HUDEP-2 (cell line): ENCODE measurements around the gene FAM193A.
A peak's percentile ranks its signal among the peaks of the same experiment; 100 is the strongest.

Experiments used
- DNase-seq, 76 experiments: peaks; one replicate each; lab custom pipeline; 2025; ENCODE audit not compliant: unreplicated experiment in 76 of 76; lab: John Stamatoyannopoulos, UW

Gene FAM193A

DNA sequence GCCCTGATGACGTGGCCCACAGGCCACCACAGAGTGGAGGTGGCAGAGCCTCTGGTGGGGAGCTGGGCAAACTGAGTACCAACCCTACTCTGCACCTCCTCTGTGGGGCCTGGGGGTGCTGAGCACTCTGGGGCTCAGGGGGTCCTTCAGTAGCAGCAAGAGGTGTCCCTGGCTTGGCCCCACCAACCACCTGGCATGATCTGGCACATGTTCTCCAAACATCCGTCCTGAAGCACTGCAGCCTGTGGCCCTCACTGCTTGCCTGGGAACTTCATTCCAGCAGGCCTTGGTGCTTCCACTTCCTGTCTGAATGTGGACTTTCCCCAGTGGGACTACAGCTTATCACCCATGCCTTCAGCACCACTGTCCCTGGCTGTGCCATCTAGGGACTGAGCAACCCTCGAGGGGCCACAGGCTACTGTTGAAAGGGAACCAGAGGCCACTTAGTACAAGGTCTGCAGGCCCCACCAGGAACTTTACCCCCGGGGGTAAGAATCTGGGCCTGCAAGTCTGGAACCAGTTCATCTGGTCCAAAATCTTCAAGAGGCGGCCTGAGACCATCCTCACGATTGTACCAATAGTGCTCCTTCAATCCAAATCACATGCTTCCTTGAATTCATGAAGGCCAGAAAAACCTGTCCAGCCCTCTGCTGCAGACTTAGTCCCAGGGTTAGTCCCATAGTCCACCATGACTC is 206.5 kb downstream of the FAM193A start:
- DNase-seq: no peak

DNA sequence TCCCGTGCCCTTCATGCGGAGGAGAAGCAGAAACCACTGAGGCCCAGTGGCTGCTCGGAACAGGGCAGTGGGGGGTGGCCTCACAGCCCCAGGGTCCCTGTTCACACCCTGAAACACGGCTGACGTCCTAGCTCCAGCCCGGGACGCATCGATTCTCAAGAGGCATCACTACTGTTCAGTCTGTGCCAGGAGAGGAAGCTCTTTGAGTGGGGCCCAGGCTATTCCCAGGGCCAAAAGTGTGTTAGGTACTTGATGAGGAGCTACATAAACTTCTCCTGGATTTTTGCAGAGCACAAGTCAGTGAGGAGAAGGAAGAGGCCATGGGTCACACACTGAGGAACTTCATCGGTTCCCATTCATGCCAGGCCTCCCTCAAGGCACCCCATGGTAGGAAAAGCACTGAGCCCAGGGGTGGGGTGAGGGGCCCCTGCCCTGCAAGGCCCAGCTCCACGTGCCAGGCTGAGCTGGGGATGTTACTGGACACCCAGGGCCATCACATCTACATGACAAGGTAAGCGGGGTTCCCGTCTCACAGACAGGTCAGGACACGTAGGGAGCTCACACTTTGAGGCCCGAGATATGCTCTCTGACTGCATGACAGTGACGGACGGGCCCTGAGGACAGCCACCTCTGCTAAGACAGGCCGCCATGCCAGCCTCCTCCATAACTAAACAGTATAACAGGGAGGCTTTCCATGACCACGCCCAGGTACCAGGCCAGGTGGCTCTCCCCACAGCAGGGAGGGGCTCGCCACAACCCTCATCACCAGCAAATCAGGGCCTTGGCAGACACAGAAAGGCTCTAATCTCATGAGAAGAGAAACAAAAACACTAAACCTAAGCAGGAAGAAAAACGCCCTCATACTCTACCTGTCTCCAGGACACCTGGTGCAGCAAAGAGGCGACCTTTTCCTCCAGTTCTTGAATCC is 207.3 kb downstream of the FAM193A start:
- no peak for DNase-seq

DNA sequence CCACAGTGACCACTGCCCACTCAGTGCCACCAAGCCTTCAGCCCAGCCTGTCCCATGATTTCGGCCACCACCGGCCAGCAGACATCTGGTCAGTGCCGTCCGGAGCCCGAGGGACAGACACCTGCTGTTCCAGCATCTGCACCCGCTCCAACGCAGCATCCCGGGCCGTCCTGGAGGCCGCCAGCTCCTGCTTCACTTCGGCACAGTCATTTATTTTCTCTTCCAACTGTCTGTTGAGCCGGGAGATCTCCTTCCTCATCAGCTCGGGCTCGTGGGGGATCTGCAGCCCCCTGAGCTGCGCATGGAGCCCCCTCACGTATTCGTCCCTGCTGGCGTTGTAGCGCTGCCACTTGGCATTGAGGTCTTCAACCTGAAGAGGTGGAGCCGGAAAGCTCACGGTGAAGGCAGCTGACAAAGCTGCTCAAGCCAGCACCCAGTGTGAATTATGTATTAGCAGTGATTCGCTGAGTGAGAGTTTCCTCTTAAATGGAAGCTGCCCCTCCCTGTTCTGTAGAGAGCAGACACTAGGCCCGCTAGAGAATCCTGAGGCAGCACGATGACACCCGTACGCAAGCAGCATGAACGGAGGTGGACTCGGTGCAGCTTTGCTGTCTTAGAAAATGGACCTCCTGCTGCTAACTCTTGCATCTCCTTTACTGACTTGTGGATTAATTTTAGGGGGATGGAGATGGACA is 208.3 kb downstream of the FAM193A start:
- no peak for DNase-seq

DNA sequence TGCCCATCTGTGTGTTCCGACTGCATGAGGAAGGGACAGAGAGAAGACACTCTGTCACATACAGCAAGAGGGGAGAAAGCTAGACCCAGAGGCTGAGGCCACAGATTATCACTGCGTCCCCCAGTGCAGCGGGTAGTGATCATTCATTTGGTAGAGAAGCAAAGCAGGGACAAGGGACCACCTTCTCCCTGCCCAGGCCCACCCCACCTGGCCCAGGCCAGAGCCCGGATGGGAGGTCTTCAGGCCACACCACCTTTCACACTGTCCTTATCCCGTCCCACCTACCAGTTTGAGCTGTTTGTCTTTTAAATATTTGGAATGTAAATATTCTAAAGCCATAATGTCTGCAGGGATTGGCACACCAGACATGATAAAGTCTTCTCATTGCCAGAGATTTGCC is 209.1 kb downstream of the FAM193A start:
- DNase-seq: no peak

DNA sequence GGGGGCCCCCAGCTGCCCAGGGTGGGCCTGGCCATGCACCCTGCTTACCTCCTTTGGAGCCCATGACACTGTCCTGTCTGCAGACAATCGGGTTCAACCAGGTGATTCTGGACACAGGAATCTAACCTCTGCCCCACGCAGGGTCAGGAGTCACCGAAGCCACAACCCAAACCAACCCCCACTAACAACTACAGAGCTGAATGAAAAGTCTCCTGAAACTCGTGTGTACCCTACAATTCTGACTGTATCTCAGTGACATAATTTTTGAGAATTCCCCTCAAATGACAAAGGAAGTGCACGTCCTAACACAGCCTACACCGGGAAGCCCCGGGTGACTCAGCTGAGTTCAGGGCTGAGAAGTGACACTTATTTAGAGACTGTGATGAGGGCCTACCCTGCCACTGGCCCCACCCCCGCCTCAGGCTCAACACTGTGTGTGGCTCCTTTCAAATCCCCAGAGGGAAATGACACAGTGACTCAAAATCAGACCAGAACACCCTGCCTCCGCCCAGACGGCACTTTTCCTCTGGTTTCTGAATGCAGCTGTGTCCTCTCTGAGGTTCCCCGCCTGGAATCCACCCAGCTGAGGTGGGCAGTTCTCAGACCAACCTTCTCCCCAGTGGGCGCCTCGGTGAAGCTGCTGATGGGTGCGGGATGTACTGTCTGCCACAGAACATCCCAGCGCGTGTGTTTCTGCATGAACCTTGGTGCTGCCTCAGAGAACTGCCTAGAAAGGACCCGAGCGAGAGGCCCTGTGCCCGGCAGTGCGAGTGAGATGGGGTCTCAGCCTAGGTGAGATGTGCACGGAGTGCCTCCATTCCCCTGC is 209.7 kb downstream of the FAM193A start:
- no peak for DNase-seq

DNA sequence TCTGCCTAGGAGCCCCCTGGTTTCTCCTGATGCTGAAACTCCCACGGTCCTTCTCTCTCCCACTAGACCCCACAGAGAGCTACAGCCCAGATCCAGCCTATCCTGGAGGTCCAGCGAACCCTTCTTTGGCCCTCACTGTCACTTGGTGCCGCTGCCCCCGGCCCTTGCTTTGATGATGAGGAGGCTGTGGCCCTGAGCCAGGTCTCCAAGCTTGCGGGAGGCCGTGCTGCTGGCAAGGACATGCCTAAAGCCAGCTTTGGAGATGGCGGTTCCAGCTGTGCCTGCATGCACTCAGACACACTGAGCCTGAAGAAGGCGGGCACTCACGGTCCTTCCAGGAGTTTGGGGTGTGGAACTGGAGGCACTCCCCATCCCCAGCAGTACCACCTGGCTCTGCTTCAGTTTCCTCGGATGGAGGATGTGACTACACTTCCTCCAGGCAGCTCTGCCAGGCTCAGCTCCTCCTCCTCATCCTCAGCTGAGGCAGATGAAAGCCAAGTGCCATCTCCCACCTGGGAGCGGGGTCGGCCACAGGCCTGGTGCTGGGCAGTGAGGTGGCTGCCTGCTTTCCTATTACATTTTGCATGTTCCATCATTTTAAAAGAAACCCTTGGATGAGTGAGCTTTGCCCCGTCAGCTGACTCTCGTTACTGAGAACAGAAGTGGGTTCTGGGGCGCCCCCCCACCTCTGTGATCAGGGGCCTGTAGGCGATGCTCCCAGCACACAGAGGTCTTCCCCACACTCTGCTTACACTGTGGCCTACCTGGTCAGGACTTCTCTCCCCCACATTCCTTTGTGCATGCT is 210.6 kb downstream of the FAM193A start:
- no peak for DNase-seq

DNA sequence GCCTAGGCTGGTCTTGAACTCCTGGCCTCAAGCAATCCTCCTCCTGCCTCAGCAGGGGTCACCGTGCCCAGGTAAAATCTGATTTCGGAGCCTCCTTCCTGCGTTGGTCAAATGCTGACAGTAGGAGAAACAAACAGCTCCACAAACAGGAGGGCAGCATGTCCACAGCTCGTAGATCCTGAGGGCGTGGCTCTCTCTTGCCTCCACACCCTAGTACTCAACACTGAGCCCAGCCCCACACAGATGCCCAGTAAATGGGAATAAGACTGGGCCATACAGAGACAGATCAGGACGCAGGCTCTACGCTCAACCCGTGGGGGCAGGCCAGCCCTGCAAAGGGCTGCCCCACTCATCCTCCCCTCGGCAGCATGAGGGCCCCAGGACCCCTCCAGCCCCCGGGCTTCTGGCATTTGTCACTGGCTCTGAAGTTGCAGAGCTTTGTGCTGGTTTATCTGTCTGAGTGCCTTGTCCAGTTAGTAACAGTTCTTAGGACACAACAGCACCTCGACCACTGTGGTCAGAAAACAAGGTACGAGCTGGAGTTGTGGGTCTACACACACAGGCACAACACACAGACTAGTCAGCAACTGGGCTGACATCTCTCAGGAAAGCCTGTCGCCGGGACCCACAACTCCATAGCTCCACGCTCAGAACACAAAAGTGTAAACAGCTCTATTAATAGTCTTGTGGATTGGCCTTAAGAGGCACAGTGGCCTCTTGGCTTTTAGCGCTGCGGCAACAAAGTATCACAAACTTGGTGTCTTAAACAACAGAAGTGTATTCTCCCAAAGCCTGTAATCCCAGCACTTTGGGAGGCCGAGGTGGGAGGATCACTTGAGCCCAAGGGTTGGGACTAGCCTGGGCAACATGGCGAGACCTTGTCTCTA is 214.5 kb downstream of the FAM193A start:
- DNase-seq: peak in 27 of 76 experiments; percentile 1 to 49 (median 21)

- no peak for DNase-seq
These were observed 217.0 kb downstream of the FAM193A start for GRCh38 chr4:2753436-2753835.

GRCh38 chr4:2754848-2755819 is 218.7 kb downstream of the FAM193A start:
- DNase-seq: no peak

DNA sequence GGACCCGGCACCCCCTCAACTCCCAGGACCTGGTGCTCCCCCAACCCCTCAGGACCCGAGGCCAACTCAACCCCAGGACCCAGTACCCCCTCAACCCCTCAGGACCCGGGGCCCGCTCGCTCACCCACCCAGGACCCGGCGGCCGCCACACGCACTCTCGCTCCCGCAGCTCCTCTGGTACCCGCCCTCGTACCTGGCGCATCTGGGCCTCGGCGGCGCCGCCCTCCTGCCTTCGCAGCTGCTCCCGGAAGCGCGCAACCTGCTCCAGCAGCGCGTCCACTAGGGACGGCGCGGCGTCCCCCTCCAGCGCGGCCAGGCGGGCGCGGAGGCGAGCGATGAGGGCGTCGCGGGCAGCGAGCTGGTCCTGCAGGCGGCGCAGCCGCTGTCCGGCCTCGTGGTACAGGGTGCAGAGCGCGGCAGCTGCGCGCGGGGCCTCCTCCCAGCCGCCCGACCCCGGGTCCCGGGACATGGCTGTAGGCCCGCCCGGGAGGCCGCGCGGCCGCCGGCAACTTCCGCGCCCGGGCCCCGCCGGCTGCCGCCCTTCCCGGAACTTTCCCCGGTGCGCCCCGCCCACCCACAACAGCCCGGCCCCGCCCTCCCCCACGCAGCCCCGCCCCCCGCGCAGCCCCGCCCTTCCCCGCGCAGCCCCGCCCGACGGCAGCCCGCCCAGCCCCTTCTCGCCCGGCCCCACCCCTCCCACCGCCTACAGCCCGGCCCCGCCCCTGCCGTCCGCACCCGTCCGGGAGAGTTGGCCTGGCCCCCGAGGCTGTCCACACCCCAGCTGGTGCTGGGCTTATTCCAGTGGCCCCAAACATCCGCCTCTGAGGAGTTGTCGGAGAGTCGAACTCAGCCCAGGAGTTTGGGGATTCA is 219.6 kb downstream of the FAM193A start, which contains the start of gene TNIP2:
TNIP2 (minus strand) TSS at position 516 of the 870 bp plus-strand sequence; CDS start at position 469, 47 bp downstream.
- peak in 73 of 76 experiments; percentile 2 to 86 (median 70) for DNase-seq

- no peak for DNase-seq
These were observed 220.4 kb downstream of the FAM193A start for GRCh38 chr4:2756691-2757350.

- DNase-seq: no peak
These were observed 221.0 kb downstream of the FAM193A start for GRCh38 chr4:2757426-2757825.

DNA sequence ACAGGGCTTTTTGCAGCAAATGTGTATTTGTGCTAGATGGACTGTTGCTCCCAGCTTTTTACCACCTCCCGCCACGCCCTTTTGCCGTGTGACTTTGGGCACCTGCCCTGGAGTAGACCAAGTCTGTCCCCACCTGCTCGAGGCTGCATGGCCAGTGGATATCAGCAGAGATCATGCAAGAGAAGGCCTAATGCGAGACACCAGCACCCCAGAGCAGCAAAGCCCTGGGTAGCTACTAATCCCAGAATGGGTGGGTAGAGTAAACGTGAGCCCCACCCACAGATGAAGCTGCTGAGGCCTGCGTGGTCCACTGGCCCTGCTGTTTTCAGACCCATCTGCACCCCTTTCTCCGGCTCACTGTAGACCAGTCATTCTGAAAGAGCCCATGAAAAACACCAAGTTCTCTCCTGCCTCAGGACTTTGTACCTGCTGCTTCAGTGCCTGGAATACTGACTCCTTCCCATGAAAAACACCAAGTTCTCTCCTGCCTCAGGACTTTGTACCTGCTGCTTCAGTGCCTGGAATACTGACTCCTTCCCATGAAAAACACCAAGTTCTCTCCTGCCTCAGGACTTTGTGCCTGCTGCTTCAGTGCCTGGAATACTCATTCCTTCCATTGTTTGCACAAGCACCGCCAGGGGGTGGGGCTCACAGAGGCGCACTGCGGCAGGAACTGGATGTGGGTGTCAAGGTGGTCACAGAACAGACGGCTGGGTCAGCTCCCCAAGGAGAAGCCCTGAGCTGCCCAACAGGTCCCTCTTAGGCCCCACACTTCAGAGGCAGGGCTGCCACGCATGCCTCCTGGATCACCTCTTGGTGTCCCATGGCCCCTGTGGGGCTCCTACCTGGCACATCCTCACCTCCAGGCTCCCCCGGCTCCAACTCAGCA is 224.8 kb downstream of the FAM193A start:
- peak in 1 of 76 experiments; percentile 3 for DNase-seq

GRCh38 chr4:2762048-2762447 is 225.6 kb downstream of the FAM193A start:
- no peak for DNase-seq
